ENCODE measurements around the gene CD99L2. TPM values are rescaled to one million over a fixed set of nuclear protein-coding genes. Genes with fewer than 3 reads are reported as not detected.

Gene CD99L2
- total RNA-seq, 4 donors from 2014 or later, result 12.3 to 22.4 (median 16.5) TPM

- TF ChIP-seq POLR2AphosphoS5 (IDR thresholded peaks at IDR 0.05) (no peak), POLR2A (IDR thresholded peaks at IDR 0.05) (no peak), EP300 (IDR thresholded peaks at IDR 0.05; ENCODE audit: low read depth) (no peak)
- TF ChIP-seq, protein P1, sequence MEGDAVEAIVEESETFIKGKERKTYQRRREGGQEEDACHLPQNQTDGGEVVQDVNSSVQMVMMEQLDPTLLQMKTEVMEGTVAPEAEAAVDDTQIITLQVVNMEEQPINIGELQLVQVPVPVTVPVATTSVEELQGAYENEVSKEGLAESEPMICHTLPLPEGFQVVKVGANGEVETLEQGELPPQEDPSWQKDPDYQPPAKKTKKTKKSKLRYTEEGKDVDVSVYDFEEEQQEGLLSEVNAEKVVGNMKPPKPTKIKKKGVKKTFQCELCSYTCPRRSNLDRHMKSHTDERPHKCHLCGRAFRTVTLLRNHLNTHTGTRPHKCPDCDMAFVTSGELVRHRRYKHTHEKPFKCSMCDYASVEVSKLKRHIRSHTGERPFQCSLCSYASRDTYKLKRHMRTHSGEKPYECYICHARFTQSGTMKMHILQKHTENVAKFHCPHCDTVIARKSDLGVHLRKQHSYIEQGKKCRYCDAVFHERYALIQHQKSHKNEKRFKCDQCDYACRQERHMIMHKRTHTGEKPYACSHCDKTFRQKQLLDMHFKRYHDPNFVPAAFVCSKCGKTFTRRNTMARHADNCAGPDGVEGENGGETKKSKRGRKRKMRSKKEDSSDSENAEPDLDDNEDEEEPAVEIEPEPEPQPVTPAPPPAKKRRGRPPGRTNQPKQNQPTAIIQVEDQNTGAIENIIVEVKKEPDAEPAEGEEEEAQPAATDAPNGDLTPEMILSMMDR (IDR thresholded peaks at IDR 0.05), result no peak
- Histone ChIP-seq H3K4me1 (no peaks in the 10 kb centered on the region), H3K27me3 (no peaks in the 10 kb centered on the region), H3K9me3 (no peaks in the 10 kb centered on the region), H3K36me3 (no peaks in the 10 kb centered on the region), H3K27ac (no peak overlapping the region), H3K4me3 (no peak overlapping the region)
- in situ Hi-C loops (cut with MboI; ENCODE audit: low pct_ligation_motif_present in 1 of 4, low pct_unique_long_range_greater_than_20kb in 1 of 4, low sequenced_read_pairs in 3 of 4), result no loop called here
- WGBS, 2 donors (ENCODE audit: low coverage in 1 of 2), result 57% methylated on average over 9 of the region's 9 CpGs; no CpG with 5 or more reads in 1 of the 2 donors
- intact Hi-C loops (cut with DNase I; ENCODE audit: low total_unique reads), result no loop called here
- DNase-seq, result peak; percentile 20
Observed at GRCh38 chrX:150848914-150849365, 49.5 kb downstream of the CD99L2 start.

DNA sequence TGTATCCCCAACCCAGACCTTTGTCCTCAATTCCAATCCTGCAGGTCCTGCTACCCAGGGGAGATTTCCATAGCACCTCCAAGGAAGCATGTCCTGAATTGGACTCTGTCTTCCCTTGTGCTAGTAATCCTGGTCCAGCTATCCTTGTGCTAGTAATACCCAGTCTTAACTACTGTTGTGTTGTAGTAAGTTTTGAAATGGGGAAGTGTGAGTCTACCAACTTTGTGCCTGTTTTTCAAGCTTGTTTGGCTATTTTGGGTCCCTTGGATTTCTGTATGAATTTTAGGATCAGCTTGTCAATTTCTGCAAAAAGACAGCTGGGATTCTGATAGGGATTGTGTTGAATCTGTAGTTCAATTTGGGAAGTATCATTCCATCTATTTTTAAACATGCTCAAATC, 51.4 kb downstream of the CD99L2 start:
- peaks cover 0 to under 1% (median 0%) of the 10 kb centered on the region in 4 donors for H3K4me1 ChIP-seq
- no peaks in the 10 kb centered on the region for H3K9me3 ChIP-seq
- intact Hi-C loops (cut with DNase I; ENCODE audit: low total_unique reads) (no loop called here), in situ Hi-C loops (cut with MboI; ENCODE audit: low pct_ligation_motif_present in 1 of 4, low pct_unique_long_range_greater_than_20kb in 1 of 4, low sequenced_read_pairs in 3 of 4) (no loop called here)
- TF ChIP-seq POLR2AphosphoS5 (IDR thresholded peaks at IDR 0.05) (no peak), EP300 (IDR thresholded peaks at IDR 0.05; ENCODE audit: low read depth) (no peak), POLR2A (IDR thresholded peaks at IDR 0.05) (no peak)
- TF ChIP-seq, protein P1 (IDR thresholded peaks at IDR 0.05), result no peak
- no peaks in the 10 kb centered on the region for H3K27me3 ChIP-seq
- no peaks in the 10 kb centered on the region for H3K36me3 ChIP-seq
- no peak for DNase-seq
- H3K4me3 ChIP-seq, result no peak overlapping the region
- no peak overlapping the region for H3K27ac ChIP-seq

- Histone ChIP-seq H3K4me1 (peaks cover 0 to 4% (median 0%) of the 10 kb centered on the region in 4 donors), H3K4me3 (no peak overlapping the region), H3K27ac (no peak overlapping the region), H3K9me3 (no peaks in the 10 kb centered on the region), H3K36me3 (no peaks in the 10 kb centered on the region), H3K27me3 (no peaks in the 10 kb centered on the region)
- WGBS, 2 donors (ENCODE audit: low coverage in 1 of 2), result 93% methylated on average over 5 of the region's 5 CpGs; no CpG with 5 or more reads in 1 of the 2 donors
- intact Hi-C loops (cut with DNase I; ENCODE audit: low total_unique reads), result no loop called here
- in situ Hi-C loops (cut with MboI; ENCODE audit: low pct_ligation_motif_present in 1 of 4, low pct_unique_long_range_greater_than_20kb in 1 of 4, low sequenced_read_pairs in 3 of 4), result no loop called here
- DNase-seq, result no peak
- TF ChIP-seq POLR2A (IDR thresholded peaks at IDR 0.05) (no peak), POLR2AphosphoS5 (IDR thresholded peaks at IDR 0.05) (no peak), EP300 (IDR thresholded peaks at IDR 0.05; ENCODE audit: low read depth) (no peak)
- TF ChIP-seq, protein P1 (IDR thresholded peaks at IDR 0.05), result no peak
Observed at GRCh38 chrX:150846130-150846529, 52.3 kb downstream of the CD99L2 start.

DNA sequence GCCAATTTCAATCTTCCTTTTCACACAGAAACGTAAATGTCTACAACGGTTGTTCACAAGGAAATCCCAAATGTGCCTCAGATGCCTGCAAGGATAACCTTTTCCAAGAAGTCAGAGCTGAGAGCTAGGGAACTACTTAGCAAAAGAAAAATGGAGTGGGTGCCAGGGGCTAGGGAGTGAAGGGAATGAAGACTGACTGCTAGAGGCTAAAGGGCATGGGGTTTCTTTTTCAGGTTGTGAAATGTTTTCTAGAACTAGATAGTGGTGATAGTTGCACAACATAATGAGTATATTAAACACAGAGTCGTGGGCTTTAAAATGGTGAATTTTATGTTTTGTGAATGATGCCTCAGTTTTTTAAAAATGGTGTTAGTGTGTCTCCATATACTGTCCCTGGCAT, 53.4 kb downstream of the CD99L2 start:
- 75 to 82% methylated on average over 3 of the region's 3 CpGs for WGBS, 2 donors (ENCODE audit: low coverage in 1 of 2)
- H3K27ac ChIP-seq, result no peak overlapping the region
- no peak for TF ChIP-seq POLR2A (IDR thresholded peaks at IDR 0.05)
- TF ChIP-seq, protein P1 (IDR thresholded peaks at IDR 0.05), result no peak
- no peak for TF ChIP-seq POLR2AphosphoS5 (IDR thresholded peaks at IDR 0.05)
- TF ChIP-seq EP300 (IDR thresholded peaks at IDR 0.05; ENCODE audit: low read depth), result no peak
- no peaks in the 10 kb centered on the region for H3K9me3 ChIP-seq
- no peak for DNase-seq
- peaks cover 0 to 4% (median 0%) of the 10 kb centered on the region in 4 donors for H3K4me1 ChIP-seq
- H3K4me3 ChIP-seq, result no peak overlapping the region
- no peaks in the 10 kb centered on the region for H3K36me3 ChIP-seq
- in situ Hi-C loops (cut with MboI; ENCODE audit: low pct_ligation_motif_present in 1 of 4, low pct_unique_long_range_greater_than_20kb in 1 of 4, low sequenced_read_pairs in 3 of 4) (no loop called here), intact Hi-C loops (cut with DNase I; ENCODE audit: low total_unique reads) (no loop called here)
- no peaks in the 10 kb centered on the region for H3K27me3 ChIP-seq
